K562 (cell line): ENCODE data around the gene DGCR6L. TPM values are rescaled to one million over a fixed set of nuclear protein-coding genes. Genes with fewer than 3 reads are reported as not detected.
A peak's percentile ranks its signal among the peaks of the same experiment; 100 is the strongest.
"Not testable (repeated sequence)": the region's sequence is repeated elsewhere in the genome, so short reads cannot be mapped to it uniquely, and the experiment has no call there.

Experiments
- ATAC-seq: fragments of 200-7000 bp; cut with Tn5 transposase; 3 replicates; pipeline ENCODE4 v1.9.1; 2020; ENCODE audit warnings: moderate library complexity
- BruUV-seq: library from RNA; stranded (reverse); fragments of 400-500 nt; replicated peaks from 2 replicates; lab custom pipeline; 2021; lab: Mats Ljungman, UMichigan
- CTCF ChIA-PET: fragments of 300-600 bp; formaldehyde crosslinking; extraction: SDS; loops from one replicate; lab custom pipeline; 2021; ENCODE audit warnings: low intra/inter-chr PET ratio; lab: Yijun Ruan, JAX
- POLR2A ChIA-PET: fragments of 300-600, 350-650 bp; sonication (Branson Sonifier 250); formaldehyde crosslinking; extraction: SDS; loops from one replicate; lab custom pipeline; 2021; ENCODE audit warnings: antibody characterized with exemption, inconsistent platforms; lab: Yijun Ruan, JAX
- DNase-seq, 4 experiments: peaks; one replicate each; pipeline versions ENCODE4 v3.0.0 to v3.0.0-alpha.2; 2011 to 2018; ENCODE audit warnings: low spot score in 3 of 4, mixed read lengths in 3 of 4; ENCODE audit errors: extremely low read depth in 1 of 4
- FAIRE-seq: peaks from 2 replicates; lab custom pipeline; 2011; peaks lifted over from hg19 to GRCh38; lab: Jason Lieb, UNC
- H2AFZ ChIP-seq: 2 replicates; pipeline ENCODE4 v1.6.0; 2011; ENCODE audit warnings: low read depth, low read length, control low read depth, inconsistent platforms
- H3K27ac ChIP-seq: fragments of 200-600 bp; 3 replicates; pipeline ENCODE4 v1.8.0; 2011; ENCODE audit warnings: low read depth, mild to moderate bottlenecking, control low read depth, inconsistent platforms, low read length, moderate library complexity, mixed read lengths; ENCODE audit errors: extremely low read depth
- H3K27me3 ChIP-seq, 2 experiments: fragments of 300-600 bp in 1 of 2; 2 replicates in 1 of 2; 3 replicates in 1 of 2; pipeline versions ENCODE4 v1.6.0 to v1.8.0; 2011; ENCODE audit warnings: inconsistent platforms in 2 of 2, low read length in 2 of 2, mild to moderate bottlenecking in 1 of 2, mixed read lengths in 1 of 2, moderate library complexity in 1 of 2; ENCODE audit not compliant: control insufficient read depth in 2 of 2, insufficient read depth in 2 of 2
- H3K36me3 ChIP-seq: fragments of 300-600 bp; 3 replicates; pipeline ENCODE4 v1.8.0; 2011; ENCODE audit warnings: mild to moderate bottlenecking, low read length, inconsistent platforms; ENCODE audit not compliant: control insufficient read depth, insufficient read depth
- H3K4me1 ChIP-seq, 2 experiments: fragments of 200-600 bp in 1 of 2; replicated peaks in 1 of 2; 2 replicates in 1 of 2; 3 replicates in 1 of 2; pipeline versions ENCODE4 v1.5.1 to v1.8.0; 2011; ENCODE audit warnings: inconsistent platforms in 2 of 2, low read length in 2 of 2, mild to moderate bottlenecking in 1 of 2, mixed read lengths in 1 of 2, moderate library complexity in 1 of 2; ENCODE audit not compliant: control insufficient read depth in 2 of 2, insufficient read depth in 2 of 2
- H3K4me2 ChIP-seq: 2 replicates; pipeline ENCODE4 v1.6.1; 2011; ENCODE audit warnings: low read length, control low read depth, inconsistent platforms, mixed read lengths; ENCODE audit not compliant: insufficient read depth
- H3K4me3 ChIP-seq: fragments of 200-600 bp; sonication (generic), shearing (Covaris generic); 2 replicates; pipeline ENCODE4 v1.5.1; 2016; ENCODE audit warnings: control low read depth, inconsistent platforms
- H3K79me2 ChIP-seq: fragments of 200-600 bp; 3 replicates; pipeline ENCODE4 v1.8.0; 2011; ENCODE audit warnings: low read length, inconsistent platforms; ENCODE audit not compliant: control insufficient read depth, insufficient read depth
- H3K9ac ChIP-seq, 2 experiments: 2 replicates each; pipeline versions ENCODE4 v1.6.0 to v1.6.1; 2011; ENCODE audit warnings: low read depth in 2 of 2, low read length in 2 of 2, control low read depth in 1 of 2, inconsistent platforms in 1 of 2, mild to moderate bottlenecking in 1 of 2, mixed read lengths in 1 of 2; ENCODE audit not compliant: insufficient read depth in 1 of 2
- H3K9me1 ChIP-seq: one replicate; pipeline ENCODE4 v1.6.0; 2011; ENCODE audit warnings: inconsistent platforms, mild to moderate bottlenecking, low read length, moderate library complexity; ENCODE audit not compliant: control insufficient read depth, insufficient read depth
- H3K9me3 ChIP-seq: replicated peaks from 2 replicates; pipeline ENCODE4 v1.5.1; 2011; ENCODE audit warnings: low read depth, low read length, inconsistent platforms; ENCODE audit not compliant: control insufficient read depth, insufficient read depth
- H4K20me1 ChIP-seq: replicated peaks from 2 replicates; pipeline ENCODE4 v1.6.1; 2011; ENCODE audit warnings: low read length, inconsistent platforms, mixed read lengths; ENCODE audit not compliant: control insufficient read depth, insufficient read depth
- JUN ChIP-seq, 2 experiments: sonication (generic) in 1 of 2; formaldehyde crosslinking in 1 of 2; IDR thresholded peaks; 2 replicates each; pipeline versions ENCODE4 v1.6.1 to v1.8.0; 2012 to 2022; ENCODE audit warnings: borderline replicate concordance in 2 of 2, mild to moderate bottlenecking in 2 of 2, improper control_type of control experiment in 1 of 2, low read depth in 1 of 2, low read length in 1 of 2, missing genetic modification reagents in 1 of 2
- PBX2 ChIP-seq, 2 experiments: IDR thresholded peaks in 1 of 2; conservative IDR thresholded peaks in 1 of 2; 2 replicates each; pipeline ENCODE4 v1.6.1; 2016; ENCODE audit warnings: low read depth in 2 of 2, mild to moderate bottlenecking in 1 of 2, missing compliant biosample characterization in 1 of 2, missing genetic modification characterization in 1 of 2, moderate library complexity in 1 of 2
- ZNF639 ChIP-seq, 2 experiments: fragments of 200-800 bp in 1 of 2; sonication (Bioruptor generic) in 1 of 2; sonication (generic) in 1 of 2; formaldehyde crosslinking in 1 of 2; IDR thresholded peaks in 1 of 2; conservative IDR thresholded peaks in 1 of 2; 2 replicates each; pipeline versions ENCODE4 v1.5.0 to v1.6.1; 2016 to 2020; ENCODE audit warnings: missing compliant biosample characterization in 1 of 2, missing genetic modification characterization in 1 of 2, missing genetic modification reagents in 1 of 2
- WGBS: fragments of 100-300 bp; shearing (Covaris generic); methylation state at CpG from one replicate; pipeline ENCODE4 v1.1.6; 2016; ENCODE audit warnings: low coverage, mixed read lengths; ENCODE audit not compliant: insufficient coverage; ENCODE audit errors: missing lambda C conversion rate; 5-methylcytosine and 5-hydroxymethylcytosine counted together
- in situ Hi-C: fragments of 300-500 bp; cut with MboI; formaldehyde crosslinking; loops from 4 replicates; pipeline ENCODE4 v1.15.0; 2018; ENCODE audit warnings: inconsistent platforms, mixed read lengths
- intact Hi-C: fragments of 100-400 bp; cut with micrococcal nuclease; formaldehyde crosslinking; loops from 2 replicates; pipeline ENCODE4 v1.14.2; 2022
- polyA plus RNA-seq, 8 experiments: library from polyadenylated mRNA; depleted of rRNA in 4 of 8; stranded (reverse) in 5 of 8; unstranded in 3 of 8; fragments of >200 nt; fragmentation: Nextera tagmentation in 2 of 8; fragmentation: Illumina TruSeq in 1 of 8; extraction: Ambion mirVana in 2 of 8; extraction: Trizol in 1 of 8; gene quantifications; 2 replicates each; pipeline versions ENCODE4 v1.2.1 to v1.2.3, GENCODE V29; 2011 to 2014; ENCODE audit warnings: inconsistent platforms in 1 of 8, missing spikeins in 1 of 8
- total RNA-seq, 7 experiments: library from RNA; depleted of rRNA in 6 of 7; stranded (reverse); fragments of >200 nt in 6 of 7; fragmentation: Illumina TruSeq in 2 of 7; extraction: Trizol in 2 of 7; gene quantifications; 2 replicates each; pipeline versions ENCODE4 v1.2.1 to v1.2.3, GENCODE V29; 2011 to 2021; ENCODE audit warnings: low replicate concordance in 1 of 7

Gene DGCR6L
- total and polyA plus RNA-seq, 9 of the 15 experiments (the other 6 are each of a cell fraction or from before 2014, with no cell fraction given): 3.6 to 151 (median 51.0) TPM

GRCh38 chr22:20277936-20278635 is 41.8 kb downstream of the DGCR6L start:
- peak overlapping the region in 1 of 2 experiments; percentile 23; a peak in 1 of 4 replicates for H3K9ac ChIP-seq
- ATAC-seq; H3K9me3 ChIP-seq; in situ Hi-C loops; CTCF ChIA-PET; intact Hi-C loops; H3K9me1 ChIP-seq; H3K79me2 ChIP-seq; H3K36me3 ChIP-seq; H3K27ac ChIP-seq; H3K4me3 ChIP-seq; BruUV-seq; H3K4me2 ChIP-seq; H2AFZ ChIP-seq; TF ChIP-seq PBX2 (tag; conservative IDR thresholded peaks at IDR 0.05; ENCODE audit: low read depth); JUN (IDR thresholded peaks at IDR 0.05; ENCODE audit: borderline replicate concordance, low read depth, low read length): not testable (repeated sequence)
- DNase-seq (peak in 1 of 4 experiments; percentile 32), FAIRE-seq (peak; percentile 23)
- peak in 1 of 2 experiments; percentile 76; a peak in 1 of 4 replicates for TF ChIP-seq ZNF639 (CRISPR knock-in tag; conservative IDR thresholded peaks at IDR 0.05 in 1 of 2, IDR thresholded peaks at IDR 0.05 in 1 of 2)
- 0 out of 2 replicates have a peak, but pooled peaks have one; percentile 1 for TF ChIP-seq PBX2 (CRISPR knock-in tag; IDR thresholded peaks at IDR 0.05; ENCODE audit: low read depth)
- 0 out of 2 replicates have a peak, but pooled peaks have one; percentile 18 for TF ChIP-seq JUN (CRISPR knock-in tag; IDR thresholded peaks at IDR 0.05; ENCODE audit: borderline replicate concordance)
- POLR2A ChIA-PET: interaction anchor here (1.3 kb wide), 1 partner anchor 121 kb away, joined by 3 read pairs; no protein-coding TSS in a partner anchor
- WGBS: 6% methylated on average over 17 of the region's 18 CpGs
- H3K27me3 ChIP-seq: peaks cover 46 to 88% of the 10 kb centered on the region in 2 experiments; a peak in 4 of 5 replicates
- peaks cover 27% of the 10 kb centered on the region for H4K20me1 ChIP-seq
- H3K4me1 ChIP-seq: peaks cover 0 to 33% of the 10 kb centered on the region in 2 experiments; a peak in 3 of 5 replicates
